A549 (cell line): Measurements from ENCODE around the gene BOK. TPM values are rescaled to one million over a fixed set of nuclear protein-coding genes. Genes with fewer than 3 reads are reported as not detected.

Experiments
- ATAC-seq, 2 experiments: fragments of 200-7000 bp in 1 of 2; fragments of >200 bp in 1 of 2; cut with Nextera tagmentation in 1 of 2; cut with Tn5 transposase in 1 of 2; 3 replicates each; pipeline versions ENCODE4 v1.8.0 to v1.9.1; 2018 to 2020; ENCODE audit warnings: mild to moderate bottlenecking in 1 of 2, moderate library complexity in 1 of 2
- CTCF ChIA-PET: fragments of 300-600 bp; sonication (Branson Sonifier 250); formaldehyde crosslinking; extraction: SDS; loops from one replicate; lab custom pipeline; 2021; ENCODE audit warnings: antibody characterized with exemption, inconsistent platforms; lab: Yijun Ruan, JAX
- POLR2A ChIA-PET: fragments of 350-600 bp; formaldehyde crosslinking; extraction: SDS; loops from one replicate; lab custom pipeline; 2021; ENCODE audit warnings: antibody characterized with exemption, inconsistent platforms; lab: Yijun Ruan, JAX
- DNase-seq, 2 experiments: peaks; one replicate each; pipeline versions ENCODE4 v3.0.0 to v3.0.0-alpha.2; 2011 to 2016; ENCODE audit warnings: low read depth in 1 of 2, low spot score in 1 of 2
- FAIRE-seq: peaks from 2 replicates; lab custom pipeline; 2011; peaks lifted over from hg19 to GRCh38; lab: Jason Lieb, UNC
- H3K27ac ChIP-seq, 2 experiments: fragments of >200 bp; sonication (Bioruptor Twin); formaldehyde crosslinking; 3 replicates each; pipeline ENCODE4 v1.5.1; 2016 to 2017
- H3K4me1 ChIP-seq: fragments of >200 bp; sonication (Bioruptor Twin); formaldehyde crosslinking; 3 replicates; pipeline ENCODE4 v1.6.1; 2016
- H3K4me2 ChIP-seq: fragments of >200 bp; sonication (Bioruptor Twin); formaldehyde crosslinking; 3 replicates; pipeline ENCODE4 v1.6.1; 2016
- H3K4me3 ChIP-seq: fragments of >200 bp; sonication (Bioruptor Twin); formaldehyde crosslinking; 3 replicates; pipeline ENCODE4 v1.5.1; 2016
- H3K9me3 ChIP-seq: fragments of >200 bp; sonication (Bioruptor Twin); formaldehyde crosslinking; 3 replicates; pipeline ENCODE4 v1.6.1; 2016
- ATOH8 ChIP-seq: fragments of 250-450 bp; sonication (Bioruptor Pico); IDR thresholded peaks from 2 replicates; pipeline ENCODE4 v1.5.0; 2020; ENCODE audit warnings: low read depth, mild to moderate bottlenecking, moderate library complexity
- CEBPB ChIP-seq, 2 experiments: fragments of >200 bp in 1 of 2; sonication (Bioruptor Twin) in 1 of 2; formaldehyde crosslinking in 1 of 2; IDR thresholded peaks; 2 replicates each; pipeline ENCODE4 v1.6.1; 2012 to 2016
- CHD2 ChIP-seq: fragments of 150-350 bp; IDR thresholded peaks from 2 replicates; pipeline ENCODE4 v1.6.1; 2014; ENCODE audit warnings: low read length; ENCODE audit not compliant: partially characterized antibody
- E2F6 ChIP-seq: IDR thresholded peaks from 2 replicates; pipeline ENCODE4 v1.6.1; 2012; ENCODE audit warnings: low read depth, borderline replicate concordance
- EHF ChIP-seq: fragments of 250-450 bp; sonication (Bioruptor Pico); IDR thresholded peaks from 2 replicates; pipeline ENCODE4 v1.5.0; 2020; ENCODE audit warnings: mild to moderate bottlenecking
- EHMT2 ChIP-seq: fragments of 200-600 bp; sonication (generic); IDR thresholded peaks from 2 replicates; pipeline ENCODE4 v1.6.1; 2016; ENCODE audit warnings: antibody characterized with exemption, low read depth, mild to moderate bottlenecking, moderate library complexity
- ELK1 ChIP-seq: fragments of 150-350 bp; IDR thresholded peaks from 2 replicates; pipeline ENCODE4 v1.6.1; 2014; ENCODE audit warnings: low read depth, mild to moderate bottlenecking, low read length
- HDAC2 ChIP-seq: fragments of 200-600 bp; sonication (generic); IDR thresholded peaks from 2 replicates; pipeline ENCODE4 v1.6.1; 2016
- HES2 ChIP-seq: fragments of >200 bp; sonication (Bioruptor Twin); formaldehyde crosslinking; IDR thresholded peaks from 2 replicates; pipeline ENCODE4 v1.6.1; 2016
- HEYL ChIP-seq: fragments of 250-450 bp; sonication (Bioruptor Pico); IDR thresholded peaks from 2 replicates; pipeline ENCODE4 v1.8.0; 2021; ENCODE audit warnings: mild to moderate bottlenecking, moderate library complexity
- HMGXB4 ChIP-seq: fragments of 250-450 bp; sonication (Bioruptor Pico); IDR thresholded peaks from 2 replicates; pipeline ENCODE4 v1.5.0; 2021; ENCODE audit warnings: mild to moderate bottlenecking, moderate library complexity, borderline replicate concordance
- JUN ChIP-seq, 2 experiments: fragments of >200 bp; sonication (Bioruptor Twin); formaldehyde crosslinking; IDR thresholded peaks; 2 replicates in 1 of 2; 3 replicates in 1 of 2; pipeline ENCODE4 v1.6.1; 2016 to 2017
- KDM5A ChIP-seq: fragments of 200-600 bp; sonication (generic); IDR thresholded peaks from 2 replicates; pipeline ENCODE4 v1.6.1; 2016; ENCODE audit warnings: antibody characterized with exemption, mild to moderate bottlenecking
- MYC ChIP-seq: IDR thresholded peaks from 2 replicates; pipeline ENCODE4 v1.6.1; 2012; ENCODE audit warnings: mild to moderate bottlenecking, inconsistent platforms, low read length, improper control_type of control experiment, borderline replicate concordance
- NPAS2 ChIP-seq: fragments of 250-450 bp; sonication (Bioruptor Pico); IDR thresholded peaks from 2 replicates; pipeline ENCODE4 v1.8.0; 2022; ENCODE audit warnings: mild to moderate bottlenecking, moderate library complexity, borderline replicate concordance
- POLR2AphosphoS2 ChIP-seq: conservative IDR thresholded peaks from 2 replicates; pipeline ENCODE4 v1.6.1; 2012; ENCODE audit warnings: low read length, improper control_type of control experiment, inconsistent platforms
- RARB ChIP-seq: fragments of 250-450 bp; sonication (Bioruptor Pico); IDR thresholded peaks from 2 replicates; pipeline ENCODE4 v1.8.0; 2021; ENCODE audit warnings: mild to moderate bottlenecking, moderate library complexity
- REST ChIP-seq: fragments of 200-600 bp; sonication (generic); IDR thresholded peaks from 2 replicates; pipeline ENCODE4 v1.6.1; 2016; ENCODE audit warnings: antibody characterized with exemption, mild to moderate bottlenecking, moderate library complexity
- RNF2 ChIP-seq: fragments of 200-600 bp; sonication (generic); IDR thresholded peaks from 2 replicates; pipeline ENCODE4 v1.6.1; 2016; ENCODE audit warnings: low read depth, mild to moderate bottlenecking, antibody characterized with exemption, moderate library complexity, borderline replicate concordance
- TP53 ChIP-seq: fragments of 250-450 bp; sonication (Bioruptor Pico); IDR thresholded peaks from 2 replicates; pipeline ENCODE4 v1.5.0; 2021; ENCODE audit warnings: mild to moderate bottlenecking, moderate library complexity
- ZC3H11A ChIP-seq: fragments of 450-650 bp; IDR thresholded peaks from 2 replicates; pipeline ENCODE4 v1.6.1; 2014; ENCODE audit warnings: antibody characterized with exemption, mild to moderate bottlenecking
- ZSCAN20 ChIP-seq: fragments of 250-450 bp; sonication (Bioruptor Pico); IDR thresholded peaks from 2 replicates; pipeline ENCODE4 v1.8.0; 2022; ENCODE audit warnings: mild to moderate bottlenecking, moderate library complexity
- WGBS: methylation state at CpG from one replicate; pipeline ENCODE4 v1.1.6; 2017; ENCODE audit errors: missing lambda C conversion rate; 5-methylcytosine and 5-hydroxymethylcytosine counted together
- polyA plus RNA-seq, 4 experiments: library from polyadenylated mRNA; depleted of rRNA in 3 of 4; stranded (reverse); fragments of >200 nt; fragmentation: RNase III in 1 of 4; extraction: RNeasy Plus Mini Kit Qiagen cat#74134 plus additional on column Dnase treatment in 1 of 4; gene quantifications; 2 replicates in 3 of 4; 3 replicates in 1 of 4; pipeline ENCODE4 v1.2.3, GENCODE V29; 2011 to 2017

The BOK gene
- polyA plus RNA-seq, 2 of the 4 experiments (the other 2 are of a cell fraction): 5.0 to 12.6 TPM

- ChIA-PET CTCF (interaction anchor here (0.9 to 1.6 kb wide), 4 partner anchors 30 to 281 kb away, joined by 3 to 4 read pairs (median 4); partner anchors contain the start of gene BOK), POLR2A (no interaction called here)
- Histone ChIP-seq H3K4me1 (no peaks in the 10 kb centered on the region), H3K4me2 (no peak overlapping the region), H3K9me3 (no peaks in the 10 kb centered on the region), H3K27ac (no peak overlapping the region), H3K4me3 (no peak overlapping the region)
- DNase-seq: no peak
- no peak for FAIRE-seq
- 95% methylated on average over 6 of the region's 6 CpGs for WGBS
- no peak for ATAC-seq
- TF ChIP-seq KDM5A (no peak), ZSCAN20 (no peak), EHF (CRISPR knock-in tag) (no peak), RNF2 (no peak), ELK1 (no peak), HDAC2 (no peak), NPAS2 (no peak), HMGXB4 (no peak), MYC (no peak), REST (no peak), JUN (IDR thresholded peaks at IDR 0.05) (no peak), CEBPB (IDR thresholded peaks at IDR 0.05) (no peak), POLR2AphosphoS2 (no peak)
Measured at GRCh38 chr2:241597561-241597960, 39.0 kb downstream of the BOK start.

GRCh38 chr2:241598061-241598460 is 39.5 kb downstream of the BOK start:
- ATAC-seq: no peak
- H3K9me3 ChIP-seq: no peaks in the 10 kb centered on the region
- no peak overlapping the region for H3K27ac ChIP-seq
- no peaks in the 10 kb centered on the region for H3K4me1 ChIP-seq
- 87% methylated on average over 5 of the region's 5 CpGs for WGBS
- CTCF ChIA-PET: interaction anchor here (0.9 to 1.6 kb wide), 6 partner anchors 13 to 281 kb away, joined by 3 to 4 read pairs (median 3); partner anchors contain the start of gene BOK
- H3K4me2 ChIP-seq: no peak overlapping the region
- no peak overlapping the region for H3K4me3 ChIP-seq
- POLR2A ChIA-PET: no interaction called here
- TF ChIP-seq CHD2 (no peak), E2F6 (no peak), ZC3H11A (no peak), TP53 (no peak), ELK1 (no peak), HEYL (CRISPR knock-in tag) (no peak), RARB (no peak), EHMT2 (no peak), ATOH8 (CRISPR knock-in tag) (no peak), HES2 (no peak)
- DNase-seq: no peak
- no peak for FAIRE-seq
